Fibroblast of the aortic adventitia (primary cell): ENCODE data around the gene DUOX2. TPM values are rescaled to one million over a fixed set of nuclear protein-coding genes. Genes with fewer than 3 reads are reported as not detected.
A peak's percentile ranks its signal among the peaks of the same experiment; 100 is the strongest.
"Not testable (repeated sequence)": the region's sequence is repeated elsewhere in the genome, so short reads cannot be mapped to it uniquely, and the experiment has no call there.

Experiments used
- DNase-seq: peaks from one replicate; pipeline ENCODE4 v3.0.0-alpha.2; 2010; ENCODE audit warnings: low read depth
- H3K4me3 ChIP-seq: 2 replicates; pipeline ENCODE4 v1.5.1; 2011; ENCODE audit warnings: low read depth, mild to moderate bottlenecking, control low read depth, low read length, moderate library complexity
- CTCF ChIP-seq: IDR thresholded peaks from 2 replicates; pipeline ENCODE4 v1.5.1; 2011; ENCODE audit warnings: mild to moderate bottlenecking, low read length, control low read depth, inconsistent platforms; ENCODE audit not compliant: insufficient read depth
- total RNA-seq: library from RNA; depleted of rRNA; stranded (reverse); fragments of >200 nt; gene quantifications from 2 replicates; pipeline ENCODE4 v1.2.3, GENCODE V29; 2012; ENCODE audit warnings: low replicate concordance

Gene DUOX2
- total RNA-seq, 1 donor = not detected

DNA sequence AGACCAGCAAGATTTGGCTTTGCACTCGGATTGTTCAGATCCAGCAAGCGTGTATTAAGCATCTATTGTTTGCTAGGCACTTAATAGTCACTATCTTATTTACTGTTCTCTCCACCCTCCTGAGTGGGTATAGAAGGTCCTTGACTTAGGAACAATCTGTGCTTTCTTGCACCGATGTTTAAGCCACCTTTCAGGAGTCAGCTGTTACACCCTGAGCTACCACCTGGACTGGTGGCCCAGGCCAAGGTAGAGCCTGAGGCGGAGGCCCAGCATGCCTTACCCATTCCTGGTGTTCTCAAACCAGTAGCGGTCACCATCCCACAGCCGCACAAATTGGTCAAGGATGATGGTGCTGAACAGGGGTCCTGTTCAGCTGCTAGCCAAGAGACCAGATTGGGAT lies 25.8 kb upstream of the DUOX2 start:
- no peak for TF ChIP-seq CTCF
- no peak for DNase-seq

DNA sequence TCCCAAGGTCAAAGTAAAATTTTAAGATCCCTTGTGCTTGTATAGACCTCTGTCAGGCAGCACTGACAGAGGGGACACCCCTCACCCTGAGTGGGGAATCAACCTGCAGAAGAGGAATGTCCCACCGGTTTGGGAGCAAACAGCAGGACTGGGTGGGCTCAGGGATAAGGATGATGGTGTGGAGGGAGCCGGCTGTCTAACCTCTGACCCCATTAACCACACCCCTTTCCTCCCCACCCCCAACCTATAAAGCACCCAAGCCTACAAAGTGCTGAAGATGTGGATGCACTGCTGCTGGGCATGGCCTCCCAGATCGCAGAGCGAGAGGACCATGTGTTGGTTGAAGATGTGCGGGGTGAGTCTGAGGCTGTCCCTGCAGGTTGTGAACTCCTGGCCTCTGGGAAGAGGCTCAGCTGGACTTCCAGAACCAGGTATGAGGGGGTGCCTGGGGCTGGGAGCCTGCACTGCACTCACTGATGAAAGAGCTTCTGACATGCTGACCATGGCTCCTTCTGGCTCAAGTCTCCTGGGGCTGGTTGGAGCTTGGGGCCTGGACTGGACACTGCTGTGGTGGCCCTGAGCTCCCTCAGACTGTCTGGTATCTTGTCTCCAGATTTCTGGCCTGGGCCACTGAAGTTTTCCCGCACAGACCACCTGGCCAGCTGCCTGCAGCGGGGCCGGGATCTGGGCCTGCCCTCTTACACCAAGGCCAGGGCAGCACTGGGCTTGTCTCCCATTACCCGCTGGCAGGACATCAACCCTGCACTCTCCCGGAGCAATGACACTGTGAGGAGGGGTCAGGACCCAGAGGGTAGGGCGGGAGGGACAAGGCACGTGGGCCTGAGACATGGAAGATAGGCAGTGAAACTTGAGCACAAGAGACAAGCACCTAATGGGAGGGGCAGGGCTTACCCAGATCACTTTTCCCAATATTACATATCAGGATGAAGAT lies 25.1 kb upstream of the DUOX2 start:
- DNase-seq = no peak
- no peak overlapping the region for H3K4me3 ChIP-seq
- TF ChIP-seq CTCF = no peak

More for the DNA sequence above, 25.8 kb upstream of the DUOX2 start:
- no peak overlapping the region for H3K4me3 ChIP-seq

- DNase-seq = no peak
- TF ChIP-seq CTCF = no peak
- no peak overlapping the region for H3K4me3 ChIP-seq
These were observed 23.7 kb upstream of the DUOX2 start for GRCh38 chr15:45137703-45138102.

GRCh38 chr15:45136378-45136764 lies 22.4 kb upstream of the DUOX2 start:
- no peak for DNase-seq
- TF ChIP-seq CTCF = peak; percentile 24

DNA sequence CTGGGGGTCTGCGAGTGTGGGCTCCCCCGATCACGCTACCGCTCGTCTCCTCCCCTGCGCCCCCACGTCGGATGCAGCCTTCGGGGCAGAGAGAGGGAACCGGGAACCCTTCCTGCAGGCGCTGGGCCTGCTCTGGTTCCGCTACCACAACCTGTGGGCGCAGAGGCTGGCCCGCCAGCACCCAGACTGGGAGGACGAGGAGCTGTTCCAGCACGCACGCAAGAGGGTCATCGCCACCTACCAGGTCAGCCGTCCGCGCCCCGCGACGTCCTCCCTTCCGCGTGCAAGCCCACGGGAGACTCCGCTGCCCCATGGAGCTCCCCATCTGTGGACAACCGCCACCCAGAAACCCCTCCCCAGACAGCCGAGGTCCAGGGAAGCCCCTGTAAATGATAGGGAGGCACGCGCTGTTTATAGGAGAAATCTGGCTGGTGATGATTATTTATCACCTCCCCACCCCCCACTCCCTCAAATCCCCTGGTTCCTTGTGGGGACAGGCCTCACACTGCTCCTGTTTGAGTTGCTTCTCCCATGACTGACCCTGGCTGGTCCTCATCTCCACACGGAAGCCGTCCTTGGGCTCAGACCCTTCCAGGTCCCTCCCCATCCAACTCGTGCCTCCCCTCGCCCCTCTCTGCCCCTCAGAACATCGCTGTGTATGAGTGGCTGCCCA lies 21.9 kb upstream of the DUOX2 start:
- not testable (repeated sequence) for DNase-seq, H3K4me3 ChIP-seq

More at GRCh38 chr15:45136378-45136764, 22.4 kb upstream of the DUOX2 start:
- no peak overlapping the region for H3K4me3 ChIP-seq

DNA sequence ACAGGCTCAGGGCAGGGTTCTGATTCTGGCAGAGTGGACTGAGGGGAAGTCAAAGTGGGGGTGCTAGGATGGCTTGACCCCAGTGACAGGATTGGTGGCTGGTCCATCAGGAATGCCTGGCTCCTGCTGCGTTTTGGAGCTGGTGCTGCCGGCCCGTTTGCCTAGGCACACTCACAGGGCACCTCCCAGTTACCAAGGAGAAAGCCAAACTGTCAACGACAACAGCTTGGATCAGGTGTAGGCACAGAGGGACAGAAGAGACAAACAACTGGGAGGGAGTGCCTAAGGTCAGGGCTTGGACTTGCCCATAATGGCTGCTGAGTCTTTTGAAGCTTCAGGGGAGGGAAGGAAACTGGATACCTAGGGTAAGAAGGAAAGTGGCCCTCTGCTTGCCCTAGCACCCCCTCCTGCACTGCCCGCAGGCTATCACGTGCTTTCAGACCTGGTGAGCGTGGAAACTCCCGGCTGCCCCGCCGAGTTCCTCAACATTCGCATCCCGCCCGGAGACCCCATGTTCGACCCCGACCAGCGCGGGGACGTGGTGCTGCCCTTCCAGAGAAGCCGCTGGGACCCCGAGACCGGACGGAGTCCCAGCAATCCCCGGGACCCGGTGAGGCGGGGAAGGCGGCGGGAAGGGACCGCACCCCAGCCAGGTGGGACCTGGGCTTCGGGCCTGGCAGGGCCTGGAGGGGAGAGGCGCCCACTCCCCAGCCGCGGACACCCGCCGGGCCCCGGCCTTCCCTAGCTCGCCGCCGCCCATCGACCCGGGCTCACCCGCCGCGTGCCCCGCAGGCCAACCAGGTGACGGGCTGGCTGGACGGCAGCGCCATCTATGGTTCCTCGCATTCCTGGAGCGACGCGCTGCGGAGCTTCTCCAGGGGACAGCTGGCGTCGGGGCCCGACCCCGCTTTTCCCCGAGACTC lies 21.0 kb upstream of the DUOX2 start:
- no peak for DNase-seq
- TF ChIP-seq CTCF = no peak
- H3K4me3 ChIP-seq = no peak overlapping the region
